CD4-positive, alpha-beta memory T cell (primary cell): Measurements from ENCODE around the gene MBD3. TPM values are rescaled to one million over a fixed set of nuclear protein-coding genes. Genes with fewer than 3 reads are reported as not detected.

ENCODE experiments used
- CTCF ChIA-PET: fragments of 350-600 bp; sonication (Branson Sonifier 250); formaldehyde crosslinking; loops from one replicate; lab custom pipeline; 2021; ENCODE audit warnings: inconsistent platforms; ENCODE audit not compliant: partially characterized antibody; lab: Charles Lee
- POLR2A ChIA-PET: fragments of 350-600 bp; sonication (Branson Sonifier 250); formaldehyde crosslinking; loops from one replicate; lab custom pipeline; 2021; ENCODE audit not compliant: partially characterized antibody; lab: Charles Lee
- DNase-seq, 5 donors: peaks; one replicate each; pipeline versions ENCODE4 v3.0.0 to v3.0.0-alpha.2; 2020 to 2022; ENCODE audit warnings: mixed read lengths in 1 of 5
- H3K27ac ChIP-seq: one replicate; pipeline ENCODE4 v1.7.0; 2013; ENCODE audit warnings: low read depth, low read length
- H3K27me3 ChIP-seq: 2 replicates; pipeline ENCODE4 v1.7.0; 2013; ENCODE audit warnings: mild to moderate bottlenecking, low read length, moderate library complexity; ENCODE audit not compliant: insufficient read depth
- H3K36me3 ChIP-seq: 2 replicates; pipeline ENCODE4 v1.7.0; 2013; ENCODE audit warnings: mild to moderate bottlenecking, low read length, moderate library complexity; ENCODE audit not compliant: insufficient read depth
- H3K4me1 ChIP-seq: 2 replicates; pipeline ENCODE4 v1.7.0; 2013; ENCODE audit warnings: mild to moderate bottlenecking, low read length, moderate library complexity; ENCODE audit not compliant: insufficient read depth
- H3K4me3 ChIP-seq, 2 donors: one replicate each; pipeline ENCODE4 v1.7.0; 2013; ENCODE audit warnings: low read length in 2 of 2, mild to moderate bottlenecking in 1 of 2
- H3K9me3 ChIP-seq, 2 donors: one replicate each; pipeline ENCODE4 v1.7.0; 2013; ENCODE audit warnings: low read length in 2 of 2, control low read depth in 1 of 2; ENCODE audit not compliant: control insufficient read depth in 1 of 2
- H3K27ac Mint-ChIP-seq, 7 donors: one replicate each; pipeline ENCODE4 v1.8.0; 2020 to 2021; ENCODE audit warnings: mixed read lengths in 7 of 7, mild to moderate bottlenecking in 6 of 7, inconsistent platforms in 3 of 7, moderate library complexity in 3 of 7
- H3K27me3 Mint-ChIP-seq, 2 donors: one replicate each; pipeline ENCODE4 v1.8.0; 2020 to 2021; ENCODE audit warnings: mixed read lengths in 2 of 2
- H3K36me3 Mint-ChIP-seq, 2 donors: one replicate each; pipeline ENCODE4 v1.8.0; 2020 to 2021; ENCODE audit warnings: mixed read lengths in 2 of 2, inconsistent platforms in 1 of 2, mild to moderate bottlenecking in 1 of 2
- H3K4me1 Mint-ChIP-seq, 4 donors: one replicate each; pipeline ENCODE4 v1.8.0; 2020 to 2021; ENCODE audit warnings: mixed read lengths in 4 of 4, mild to moderate bottlenecking in 1 of 4
- H3K4me3 Mint-ChIP-seq, 8 donors: one replicate each; pipeline ENCODE4 v1.8.0; 2020 to 2021; ENCODE audit warnings: mixed read lengths in 8 of 8, mild to moderate bottlenecking in 7 of 8, moderate library complexity in 6 of 8, inconsistent platforms in 3 of 8
- H3K9me3 Mint-ChIP-seq, 8 donors: one replicate each; pipeline ENCODE4 v1.8.0; 2020 to 2021; ENCODE audit warnings: mixed read lengths in 8 of 8, mild to moderate bottlenecking in 5 of 8, inconsistent platforms in 3 of 8, moderate library complexity in 1 of 8
- intact Hi-C: fragments of 100-400 bp; cut with micrococcal nuclease; formaldehyde crosslinking; loops from one replicate; pipeline ENCODE4 v1.15.1; 2023
- polyA plus RNA-seq, 2 donors: library from polyadenylated mRNA; unstranded; fragments of 300-500 nt; fragmentation: Illumina TruSeq; gene quantifications; one replicate each; pipeline ENCODE4 v1.2.3, GENCODE V29; 2021
- total RNA-seq, 2 experiments: library from RNA; stranded (reverse); gene quantifications; one replicate each; pipeline ENCODE4 v1.2.3, GENCODE V29; 2021

Gene MBD3
- total and polyA plus RNA-seq, 4 experiments from 2014 or later = 3.9 to 62.8 (median 34.6) TPM

DNA sequence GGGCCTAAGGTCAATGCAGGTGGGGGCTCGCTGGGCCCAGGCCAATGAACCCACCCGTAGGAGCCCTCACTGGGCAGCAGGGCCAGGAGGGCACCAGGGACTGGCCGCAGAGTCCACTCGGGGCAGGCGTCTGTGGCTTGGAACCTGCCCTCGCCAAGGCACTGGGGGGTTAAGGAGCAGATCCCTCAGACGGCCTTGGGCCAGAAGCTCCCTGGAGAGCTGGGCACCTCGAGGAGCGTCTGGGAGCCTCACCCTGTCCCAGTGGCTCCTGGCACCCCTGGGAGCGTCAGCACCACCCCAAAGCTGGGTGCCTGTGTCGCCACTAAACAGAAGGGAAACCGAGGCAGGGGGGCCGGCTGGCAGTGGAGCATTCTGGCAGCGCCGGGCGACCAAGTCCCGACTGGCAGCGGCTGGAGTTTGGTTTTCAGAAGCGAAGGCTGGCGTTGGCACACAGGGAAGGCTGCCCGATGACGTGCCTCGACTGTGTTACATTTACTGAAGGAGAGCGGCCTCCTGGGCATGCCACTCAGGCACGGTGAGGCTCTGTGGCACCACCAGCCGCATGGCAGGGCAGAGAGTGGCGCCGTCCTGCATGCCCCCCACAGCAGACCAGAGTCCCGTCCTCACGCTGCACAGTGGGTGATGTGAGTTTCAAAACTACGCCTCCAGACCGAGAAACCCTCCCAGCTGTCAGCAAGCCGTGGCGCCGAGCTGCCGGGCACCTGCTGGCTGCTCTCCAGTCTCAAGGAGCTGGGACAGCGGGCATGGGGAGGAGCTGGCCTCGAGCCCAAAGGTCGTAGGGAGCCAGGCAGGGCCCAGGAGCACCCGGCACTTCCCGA, 15.4 kb downstream of the MBD3 start:
- Histone ChIP-seq H3K4me3 (no peak overlapping the region), H3K9me3 (no peaks in the 10 kb centered on the region), H3K4me1 (no peaks in the 10 kb centered on the region), H3K27ac (no peak overlapping the region), H3K36me3 (peaks cover 9% of the 10 kb centered on the region), H3K27me3 (no peaks in the 10 kb centered on the region)
- Mint-ChIP-seq H3K9me3 (no peaks in the 10 kb centered on the region), H3K27ac (no peak overlapping the region), H3K4me1 (peaks cover 0 to 2% (median 0%) of the 10 kb centered on the region in 4 donors), H3K4me3 (no peak overlapping the region), H3K27me3 (no peaks in the 10 kb centered on the region), H3K36me3 (peaks cover 10 to 13% of the 10 kb centered on the region in 2 donors)
- no peak for DNase-seq
- POLR2A ChIA-PET = no interaction called here
- CTCF ChIA-PET = no interaction called here
- intact Hi-C loops = no loop called here

DNA sequence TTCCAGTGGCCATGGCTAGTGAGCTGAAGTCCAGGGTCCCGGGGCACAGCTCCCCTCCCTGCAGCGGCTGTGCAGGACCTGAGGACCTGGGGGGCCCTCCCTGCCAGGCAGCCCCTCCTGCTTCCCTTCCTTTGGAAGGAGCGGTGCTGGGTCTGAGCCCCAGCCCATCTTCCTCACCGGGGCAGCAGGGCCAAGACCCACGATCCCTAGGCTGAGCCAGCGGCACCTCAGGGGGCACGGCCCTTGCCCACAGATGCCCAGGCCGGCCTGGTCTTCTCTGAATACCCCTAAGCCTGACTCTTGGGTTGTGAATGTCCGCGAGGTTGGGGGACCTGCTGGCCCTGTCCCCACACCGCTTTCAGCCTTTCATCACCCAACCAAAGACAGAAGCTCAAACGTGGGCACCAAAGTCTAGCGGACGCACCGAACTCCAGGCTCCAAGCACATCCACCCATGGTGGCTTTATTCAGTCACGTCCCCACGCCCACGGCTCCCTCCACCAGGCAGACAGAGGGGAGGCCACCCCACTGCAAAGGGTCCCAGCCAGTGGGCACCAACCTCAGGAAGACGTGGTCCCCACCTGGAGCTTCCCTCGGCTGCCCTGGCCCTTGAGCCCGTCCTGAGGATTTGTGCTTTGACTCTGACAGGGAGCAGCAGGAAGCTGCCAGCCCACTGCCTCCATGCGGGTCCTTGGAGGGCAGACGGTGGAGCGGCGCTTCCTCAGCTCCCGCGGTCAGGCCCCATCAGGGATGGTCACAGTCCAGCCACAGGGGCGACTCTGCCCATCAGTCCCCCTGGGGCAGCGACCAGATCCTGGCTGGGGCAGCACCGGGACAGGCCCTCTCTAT, 16.2 kb downstream of the MBD3 start:
- Histone ChIP-seq H3K9me3 (no peaks in the 10 kb centered on the region), H3K4me3 (no peak overlapping the region), H3K27me3 (no peaks in the 10 kb centered on the region), H3K36me3 (peaks cover 7% of the 10 kb centered on the region), H3K27ac (no peak overlapping the region), H3K4me1 (no peaks in the 10 kb centered on the region)
- peaks cover 7 to 12% of the 10 kb centered on the region in 2 donors for H3K36me3 Mint-ChIP-seq
- H3K9me3 Mint-ChIP-seq = no peaks in the 10 kb centered on the region
- ChIA-PET CTCF (interaction anchor here (1.3 kb wide), 1 partner anchor 14 kb away, joined by 3 read pairs; no protein-coding TSS in a partner anchor), POLR2A (interaction anchor here (1.0 kb wide), 1 partner anchor 16 kb away, joined by 4 read pairs; the partner anchor contains the start of gene MBD3)
- intact Hi-C loops = no loop called here
- no peak overlapping the region for H3K4me3 Mint-ChIP-seq
- H3K27ac Mint-ChIP-seq = no peak overlapping the region
- H3K4me1 Mint-ChIP-seq = peaks cover 0 to 2% (median 0%) of the 10 kb centered on the region in 4 donors
- H3K27me3 Mint-ChIP-seq = no peaks in the 10 kb centered on the region
- DNase-seq = no peak

DNA sequence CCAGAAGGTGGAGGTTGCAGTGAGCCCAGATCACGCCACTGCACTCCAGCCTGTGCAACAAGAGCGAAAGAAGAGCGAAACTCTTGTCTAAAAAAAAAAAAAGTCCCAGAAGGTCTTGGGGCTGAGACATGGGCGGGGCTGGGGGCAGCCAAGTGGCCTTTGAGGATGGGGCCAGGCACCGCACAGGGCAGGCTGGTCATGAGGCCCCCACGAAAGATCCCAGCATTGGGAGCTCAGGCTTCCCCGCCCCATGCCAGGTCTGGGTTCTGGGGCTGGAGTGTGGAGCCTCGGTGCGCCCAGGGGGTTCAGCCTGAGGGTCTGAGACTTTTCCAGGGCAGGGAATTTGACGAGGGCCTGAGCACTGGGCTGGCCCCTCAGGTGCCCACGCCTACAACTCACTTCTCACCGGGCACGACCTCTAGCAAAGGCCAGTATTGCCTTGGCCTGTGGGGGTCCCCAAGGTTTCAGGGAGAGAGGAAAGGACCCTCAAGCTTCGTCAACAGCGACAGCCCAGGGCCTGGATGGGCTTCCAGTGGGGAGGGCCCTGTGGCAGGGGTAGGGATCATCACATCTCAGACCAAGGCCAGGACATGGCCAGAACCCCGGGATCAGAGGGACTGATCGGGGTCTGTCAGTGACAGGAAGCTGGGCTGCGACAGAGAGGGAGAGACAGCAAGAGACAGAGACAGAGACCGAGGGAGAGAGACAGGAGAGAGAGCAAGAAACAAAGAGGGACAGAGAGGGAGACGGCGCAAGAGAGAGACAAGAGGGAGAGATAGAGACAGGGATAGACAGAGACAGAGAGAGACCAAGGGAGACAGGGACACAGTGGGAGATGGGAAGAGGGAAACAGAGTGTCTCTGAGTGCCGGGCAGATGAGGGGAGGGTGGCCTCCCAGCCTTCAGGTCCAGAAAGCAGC, 17.1 kb downstream of the MBD3 start:
- H3K27ac Mint-ChIP-seq = peak overlapping the region in 2 of 7 donors; percentile 7 to 76
- no peak overlapping the region for H3K4me3 ChIP-seq
- H3K4me1 Mint-ChIP-seq = peaks cover 0 to 2% (median under 1%) of the 10 kb centered on the region in 4 donors
- POLR2A ChIA-PET = interaction anchor here (1.0 kb wide), 1 partner anchor 17 kb away, joined by 4 read pairs; the partner anchor contains the start of gene MBD3
- intact Hi-C loops = no loop called here
- H3K27ac ChIP-seq = no peak overlapping the region
- CTCF ChIA-PET = interaction anchor here (1.3 kb wide), 1 partner anchor 14 kb away, joined by 3 read pairs; no protein-coding TSS in a partner anchor
- no peaks in the 10 kb centered on the region for H3K9me3 ChIP-seq
- no peaks in the 10 kb centered on the region for H3K9me3 Mint-ChIP-seq
- H3K27me3 Mint-ChIP-seq = no peaks in the 10 kb centered on the region
- H3K4me1 ChIP-seq = no peaks in the 10 kb centered on the region
- H3K4me3 Mint-ChIP-seq = no peak overlapping the region
- H3K36me3 ChIP-seq = no peaks in the 10 kb centered on the region
- H3K27me3 ChIP-seq = no peaks in the 10 kb centered on the region
- peaks cover 4 to 9% of the 10 kb centered on the region in 2 donors for H3K36me3 Mint-ChIP-seq
- no peak for DNase-seq

DNA sequence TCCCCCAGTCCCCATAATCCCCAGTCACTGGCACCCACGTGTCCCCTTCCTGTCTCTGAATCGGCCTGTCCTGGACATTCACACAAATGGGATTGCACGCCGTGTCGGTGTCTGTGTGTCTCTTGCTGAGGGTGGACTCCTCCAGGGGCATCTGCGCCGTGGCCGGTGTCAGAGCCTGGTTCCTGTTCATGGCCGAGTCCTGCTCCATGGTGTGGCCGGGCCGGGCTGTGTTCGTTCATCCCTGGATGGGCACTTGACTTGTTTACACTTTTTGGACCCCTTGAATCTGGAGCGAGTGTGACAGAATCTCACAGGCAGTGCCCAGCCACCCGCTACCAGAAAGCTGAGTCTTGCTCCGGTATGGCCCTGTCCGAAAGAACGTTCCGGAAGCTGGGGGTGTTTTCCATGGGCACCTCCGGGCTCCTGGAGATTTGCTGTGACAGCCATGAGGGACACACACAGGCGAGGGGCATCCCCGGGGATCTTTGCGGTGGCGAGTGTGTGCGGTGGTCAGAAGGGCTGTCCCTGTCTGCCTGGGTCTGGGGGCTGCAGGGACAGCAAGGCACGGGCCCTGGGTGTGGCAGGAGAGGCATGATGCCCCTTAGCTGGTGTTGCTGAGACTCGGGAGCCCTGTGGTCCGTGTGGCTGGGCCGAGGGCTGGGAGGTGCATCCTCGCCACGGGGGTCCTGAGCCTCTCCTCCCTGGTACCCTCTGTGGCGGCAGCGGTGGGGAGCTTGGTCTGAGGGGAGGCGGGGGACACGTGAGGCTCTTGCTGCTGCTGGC, 18.1 kb downstream of the MBD3 start:
- Histone ChIP-seq H3K27me3 (no peaks in the 10 kb centered on the region), H3K36me3 (no peaks in the 10 kb centered on the region), H3K9me3 (no peaks in the 10 kb centered on the region), H3K4me3 (no peak overlapping the region), H3K27ac (no peak overlapping the region), H3K4me1 (no peaks in the 10 kb centered on the region)
- ChIA-PET POLR2A (no interaction called here), CTCF (no interaction called here)
- DNase-seq = no peak
- H3K36me3 Mint-ChIP-seq = peaks cover 0 to 5% of the 10 kb centered on the region in 2 donors
- H3K4me3 Mint-ChIP-seq = no peak overlapping the region
- H3K27ac Mint-ChIP-seq = no peak overlapping the region
- peaks cover 2% of the 10 kb centered on the region in 2 donors for H3K27me3 Mint-ChIP-seq
- H3K9me3 Mint-ChIP-seq = peaks cover 0 to 2% (median 0%) of the 10 kb centered on the region in 8 donors
- peaks cover 2 to 11% (median 4%) of the 10 kb centered on the region in 4 donors for H3K4me1 Mint-ChIP-seq
- intact Hi-C loops = no loop called here

DNA sequence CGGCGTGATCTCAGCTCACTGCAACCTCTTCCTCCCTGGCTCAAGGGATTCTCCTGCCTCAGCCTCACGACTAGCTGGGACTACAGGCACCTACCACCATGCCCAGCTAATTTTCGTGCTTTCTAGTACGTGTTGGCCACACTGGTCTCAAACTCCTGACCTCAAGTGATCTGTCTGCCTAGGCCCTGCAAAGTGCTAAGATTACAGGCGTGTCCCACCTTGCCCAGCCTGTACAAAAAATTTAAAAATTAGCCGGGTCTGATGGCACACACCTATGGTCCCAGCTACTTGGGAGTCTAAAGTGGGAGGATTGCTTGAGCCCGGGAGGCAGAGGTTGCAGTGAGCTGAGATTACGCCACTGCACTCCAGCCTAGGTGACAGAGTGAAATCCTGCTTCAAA, 19.9 kb downstream of the MBD3 start:
- Mint-ChIP-seq H3K27ac (no peak overlapping the region), H3K4me1 (peaks cover 2 to 11% (median 4%) of the 10 kb centered on the region in 4 donors), H3K27me3 (peaks cover 2% of the 10 kb centered on the region in 2 donors), H3K36me3 (peaks cover 0 to 2% of the 10 kb centered on the region in 2 donors), H3K4me3 (no peak overlapping the region), H3K9me3 (peaks cover 0 to 2% (median 0%) of the 10 kb centered on the region in 8 donors)
- intact Hi-C loops = no loop called here
- ChIA-PET POLR2A (no interaction called here), CTCF (no interaction called here)
- H3K36me3 ChIP-seq = no peaks in the 10 kb centered on the region
- H3K27me3 ChIP-seq = no peaks in the 10 kb centered on the region
- peaks cover 7% of the 10 kb centered on the region for H3K4me1 ChIP-seq
- no peak overlapping the region for H3K4me3 ChIP-seq
- no peak overlapping the region for H3K27ac ChIP-seq
- H3K9me3 ChIP-seq = no peaks in the 10 kb centered on the region
- DNase-seq = no peak

DNA sequence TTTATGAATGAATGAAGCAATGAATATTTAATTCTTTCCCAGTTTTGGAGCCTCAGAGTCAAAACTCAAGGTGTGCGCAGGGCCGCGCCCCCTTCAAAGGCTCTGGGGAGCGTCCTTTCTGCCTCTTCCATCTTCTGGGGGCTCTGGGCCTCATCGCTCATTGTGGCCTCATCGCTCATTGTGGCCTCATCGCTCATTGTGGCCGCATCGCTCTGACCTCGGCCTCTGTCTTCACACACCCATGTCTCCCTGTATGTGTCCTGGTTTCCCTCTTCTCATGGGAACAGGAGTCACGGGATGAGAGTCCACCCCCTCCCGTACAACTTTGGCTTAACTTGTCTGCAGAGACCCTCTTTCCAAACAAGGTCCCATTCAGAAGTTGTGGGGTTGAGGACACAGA, 21.3 kb downstream of the MBD3 start:
- H3K4me3 ChIP-seq = no peak overlapping the region
- H3K27ac Mint-ChIP-seq = peak overlapping the region in 3 of 7 donors; percentile 8 to 24 (median 13)
- peaks cover 2 to 11% (median 4%) of the 10 kb centered on the region in 4 donors for H3K4me1 Mint-ChIP-seq
- no peaks in the 10 kb centered on the region for H3K27me3 ChIP-seq
- POLR2A ChIA-PET = no interaction called here
- CTCF ChIA-PET = no interaction called here
- peaks cover 0 to 2% (median 0%) of the 10 kb centered on the region in 8 donors for H3K9me3 Mint-ChIP-seq
- peaks cover 0 to 2% of the 10 kb centered on the region in 2 donors for H3K36me3 Mint-ChIP-seq
- H3K27me3 Mint-ChIP-seq = peaks cover 2% of the 10 kb centered on the region in 2 donors
- H3K36me3 ChIP-seq = no peaks in the 10 kb centered on the region
- no peaks in the 10 kb centered on the region for H3K9me3 ChIP-seq
- DNase-seq = no peak
- intact Hi-C loops = no loop called here
- H3K27ac ChIP-seq = no peak overlapping the region
- H3K4me3 Mint-ChIP-seq = no peak overlapping the region
- peaks cover 7% of the 10 kb centered on the region for H3K4me1 ChIP-seq
